IPS DF 6.9 (cell line): ENCODE results near the gene MPO.

Experiments
- DNase-seq: peaks from one replicate; pipeline ENCODE4 v3.0.0-alpha.2; 2013; ENCODE audit warnings: low read depth, low spot score
- H3K27ac ChIP-seq: one replicate; pipeline ENCODE4 v1.5.1; 2013; ENCODE audit warnings: low read length, control low read depth
- H3K27me3 ChIP-seq: 2 replicates; pipeline ENCODE4 v1.6.1; 2013; ENCODE audit warnings: mild to moderate bottlenecking, low read length; ENCODE audit not compliant: control insufficient read depth, insufficient read depth
- H3K36me3 ChIP-seq: 2 replicates; pipeline ENCODE4 v1.6.1; 2013; ENCODE audit warnings: low read length; ENCODE audit not compliant: control insufficient read depth, insufficient read depth
- H3K4me1 ChIP-seq: 2 replicates; pipeline ENCODE4 v1.6.1; 2013; ENCODE audit warnings: low read length; ENCODE audit not compliant: control insufficient read depth, insufficient read depth
- H3K4me3 ChIP-seq: 2 replicates; pipeline ENCODE4 v1.5.1; 2013; ENCODE audit warnings: mild to moderate bottlenecking, low read length
- H3K9me3 ChIP-seq: 2 replicates; pipeline ENCODE4 v1.6.1; 2013; ENCODE audit warnings: low read length, inconsistent platforms; ENCODE audit not compliant: control insufficient read depth, insufficient read depth
- WGBS: extraction: QIAGEN DNeasy Blood & Tissue Kit; methylation state at CpG from one replicate; pipeline ENCODE4 v1.1.7; 2013; ENCODE audit warnings: mixed read lengths, missing lambda C conversion rate; ENCODE audit not compliant: insufficient read length, insufficient coverage; 5-methylcytosine and 5-hydroxymethylcytosine counted together

Gene MPO

GRCh38 chr17:58324409-58325288, 43.9 kb upstream of the MPO start:
- no peaks in the 10 kb centered on the region for H3K36me3 ChIP-seq
- H3K9me3 ChIP-seq = no peaks in the 10 kb centered on the region
- peak overlapping the region; percentile 46; the same call in 1 of the 2 replicates for H3K4me3 ChIP-seq
- no peak for DNase-seq
- H3K4me1 ChIP-seq = peaks cover 8% of the 10 kb centered on the region
- H3K27ac ChIP-seq = no peak overlapping the region
- no peaks in the 10 kb centered on the region; the same call in 1 of the 2 replicates for H3K27me3 ChIP-seq
- WGBS = no CpG with 5 or more reads among the region's 66 CpGs

- no peaks in the 10 kb centered on the region; the same call in 1 of the 2 replicates for H3K36me3 ChIP-seq
- no peaks in the 10 kb centered on the region for H3K9me3 ChIP-seq
- no peaks in the 10 kb centered on the region; the same call in 1 of the 2 replicates for H3K27me3 ChIP-seq
- DNase-seq = no peak
- H3K27ac ChIP-seq = no peak overlapping the region
- peak overlapping the region; percentile 46; the same call in 1 of the 2 replicates for H3K4me3 ChIP-seq
- H3K4me1 ChIP-seq = peaks cover 6% of the 10 kb centered on the region
- WGBS = no CpG with 5 or more reads among the region's 13 CpGs
These were observed 43.3 kb upstream of the MPO start for GRCh38 chr17:58324056-58324408.

DNA sequence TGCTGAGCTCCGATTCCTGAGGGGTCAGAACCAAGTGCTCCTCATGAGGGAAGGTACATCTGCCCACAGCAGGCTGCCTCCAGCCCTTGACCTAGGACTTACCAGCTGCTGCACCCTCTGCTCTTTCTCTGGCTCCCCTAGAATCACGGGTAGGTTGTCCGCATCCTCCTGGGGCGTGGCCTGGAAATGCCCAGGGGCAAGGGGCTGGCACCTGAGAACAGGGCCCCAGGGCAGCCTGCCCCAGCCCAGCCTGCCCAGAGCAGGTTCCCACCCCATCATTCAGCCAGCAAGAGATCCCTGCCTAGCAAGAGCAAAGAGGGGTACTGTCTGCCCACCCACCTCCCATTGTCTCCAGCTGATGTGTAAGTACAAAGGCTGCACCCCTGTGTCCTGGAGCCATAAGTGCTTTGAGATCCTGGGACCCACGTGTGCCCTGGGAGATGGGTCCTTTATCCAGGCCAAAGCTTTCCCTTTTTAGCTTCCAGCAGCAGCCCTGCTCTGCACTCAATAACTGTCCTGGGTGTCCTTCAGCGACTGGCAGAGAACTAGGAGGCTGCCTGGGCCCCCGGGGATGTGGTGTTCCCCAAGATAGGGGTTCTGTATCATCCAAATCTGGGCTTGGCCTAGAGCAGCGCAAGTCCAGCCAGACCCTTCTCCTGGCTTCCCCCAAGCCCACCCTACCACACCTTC, 42.8 kb upstream of the MPO start:
- DNase-seq = no peak
- H3K4me3 ChIP-seq = no peak overlapping the region
- WGBS = no CpG with 5 or more reads among the region's 8 CpGs
- H3K27ac ChIP-seq = no peak overlapping the region
- no peaks in the 10 kb centered on the region for H3K9me3 ChIP-seq
- no peaks in the 10 kb centered on the region; the same call in 1 of the 2 replicates for H3K27me3 ChIP-seq
- no peaks in the 10 kb centered on the region; the same call in 1 of the 2 replicates for H3K36me3 ChIP-seq
- peaks cover 4% of the 10 kb centered on the region for H3K4me1 ChIP-seq

- no peak for DNase-seq
- Histone ChIP-seq H3K4me1 (peaks cover 4% of the 10 kb centered on the region), H3K4me3 (no peak overlapping the region), H3K27ac (no peak overlapping the region), H3K36me3 (no peaks in the 10 kb centered on the region; the same call in 1 of the 2 replicates), H3K27me3 (no peaks in the 10 kb centered on the region; the same call in 1 of the 2 replicates), H3K9me3 (no peaks in the 10 kb centered on the region)
- no CpG with 5 or more reads among the region's 9 CpGs for WGBS
These were observed 41.9 kb upstream of the MPO start for GRCh38 chr17:58322581-58323185.

DNA sequence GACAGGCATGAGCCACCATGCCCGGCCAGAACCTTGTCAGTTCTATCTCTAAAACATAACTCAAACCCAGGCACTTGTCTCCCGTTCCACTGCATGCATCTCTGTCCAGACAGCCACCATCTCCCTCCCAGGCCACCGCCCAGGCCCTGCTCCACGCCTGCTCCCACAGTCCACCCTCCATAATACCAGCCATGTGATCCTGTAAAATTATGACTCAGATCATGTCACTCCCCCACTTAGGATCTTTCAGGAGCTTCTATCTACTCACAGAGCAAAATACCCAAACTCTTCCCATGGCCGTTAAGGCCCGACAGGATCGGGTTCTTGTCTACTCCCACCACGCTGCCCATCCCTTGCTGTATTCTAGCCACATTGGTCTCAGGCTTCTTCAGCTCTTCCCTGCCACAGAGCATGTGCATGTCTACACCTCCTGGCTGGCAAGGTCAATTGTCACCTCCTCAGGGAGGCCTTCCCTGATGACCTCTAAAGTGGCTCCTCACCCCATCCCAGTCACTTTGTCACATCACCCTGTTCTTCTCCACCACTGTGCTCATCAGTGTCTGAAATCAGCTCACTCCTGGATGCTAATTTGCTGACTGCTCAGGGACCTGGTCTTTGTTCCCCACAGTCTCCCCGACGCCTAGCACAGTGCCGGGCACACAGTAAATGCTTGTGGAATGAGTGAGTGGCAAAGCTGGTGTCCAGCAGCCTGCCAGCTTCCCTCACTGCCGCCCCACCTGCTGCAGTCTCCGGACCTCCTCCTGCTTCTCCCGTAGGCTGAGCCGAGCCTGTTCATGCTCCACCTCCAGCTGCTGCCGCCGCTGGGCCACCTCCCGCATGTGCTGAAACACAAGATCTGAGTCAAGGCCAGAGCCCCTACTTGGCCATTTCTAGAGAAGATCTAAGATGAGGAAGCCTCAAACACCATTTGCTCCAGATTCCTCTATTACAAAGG, 41.1 kb upstream of the MPO start:
- no peak for DNase-seq
- no peaks in the 10 kb centered on the region for H3K9me3 ChIP-seq
- no peak overlapping the region for H3K27ac ChIP-seq
- no CpG with 5 or more reads among the region's 18 CpGs for WGBS
- H3K27me3 ChIP-seq = no peaks in the 10 kb centered on the region; the same call in 1 of the 2 replicates
- H3K4me3 ChIP-seq = no peak overlapping the region
- H3K4me1 ChIP-seq = peaks cover 4% of the 10 kb centered on the region
- no peaks in the 10 kb centered on the region; the same call in 1 of the 2 replicates for H3K36me3 ChIP-seq

- no CpG with 5 or more reads among the region's 9 CpGs for WGBS
- Histone ChIP-seq H3K27ac (no peak overlapping the region), H3K36me3 (no peaks in the 10 kb centered on the region; the same call in 1 of the 2 replicates), H3K4me1 (peaks cover 4% of the 10 kb centered on the region), H3K9me3 (no peaks in the 10 kb centered on the region), H3K27me3 (no peaks in the 10 kb centered on the region; the same call in 1 of the 2 replicates), H3K4me3 (no peak overlapping the region)
- DNase-seq = no peak
These were observed 40.0 kb upstream of the MPO start for GRCh38 chr17:58320570-58321323.

DNA sequence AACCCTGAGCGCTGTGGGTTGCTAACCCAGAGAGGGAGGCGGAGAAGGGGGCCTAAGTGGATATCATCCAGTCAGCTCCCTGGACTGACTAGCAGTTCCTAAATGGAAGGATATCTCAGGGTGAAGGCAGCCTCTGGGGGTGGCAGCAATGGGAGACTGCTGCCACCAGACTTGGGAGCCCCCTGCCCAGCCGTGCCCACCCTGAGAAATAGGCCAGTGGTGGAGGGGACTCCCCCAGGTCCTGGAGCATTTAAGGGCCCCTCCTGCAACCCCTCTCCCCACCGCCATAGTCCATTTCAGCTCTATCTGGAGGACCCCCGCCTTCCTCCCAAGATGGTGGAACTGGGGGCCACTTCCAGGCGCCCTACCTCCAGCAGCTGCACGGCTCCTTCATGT, 39.4 kb upstream of the MPO start:
- Histone ChIP-seq H3K4me3 (no peak overlapping the region), H3K4me1 (peaks cover 4% of the 10 kb centered on the region), H3K36me3 (no peaks in the 10 kb centered on the region; the same call in 1 of the 2 replicates), H3K9me3 (no peaks in the 10 kb centered on the region), H3K27ac (no peak overlapping the region), H3K27me3 (no peaks in the 10 kb centered on the region; the same call in 1 of the 2 replicates)
- DNase-seq = no peak
- WGBS = no CpG with 5 or more reads among the region's 7 CpGs

- H3K4me3 ChIP-seq = no peak overlapping the region
- DNase-seq = no peak
- no CpG with 5 or more reads among the region's 25 CpGs for WGBS
- no peak overlapping the region for H3K27ac ChIP-seq
- no peaks in the 10 kb centered on the region; the same call in 1 of the 2 replicates for H3K27me3 ChIP-seq
- no peaks in the 10 kb centered on the region; the same call in 1 of the 2 replicates for H3K36me3 ChIP-seq
- H3K9me3 ChIP-seq = no peaks in the 10 kb centered on the region
- no peaks in the 10 kb centered on the region; the same call in 1 of the 2 replicates for H3K4me1 ChIP-seq
These were observed 38.7 kb upstream of the MPO start for GRCh38 chr17:58319173-58320162.
